ENCODE measurements around the gene CCDC88A.

GRCh38 chr2:55269645-55269990 is 150.0 kb downstream of the CCDC88A start:
- no peak for TF ChIP-seq CTCF (IDR thresholded peaks at IDR 0.05; ENCODE audit: poor library complexity)
- no peak for TF ChIP-seq EZH2phosphoT487 (IDR thresholded peaks at IDR 0.05; ENCODE audit: low read depth, severe bottlenecking, unreplicated experiment)

All from hepatocyte (in vitro differentiated cells).